ENCODE results near the gene CFAP206.

Gene CFAP206

GRCh38 chr6:87472525-87473418 is 65.0 kb downstream of the CFAP206 start, which contains the start of gene SLC35A1:
TSS of gene SLC35A1 (plus strand) at chr6:87472974. CDS start at chr6:87473004, 30 bp downstream.
- TF ChIP-seq CTCF (conservative IDR thresholded peaks at IDR 0.05; ENCODE audit: low read depth, low read length), result no peak
- H3K27me3 ChIP-seq (ENCODE audit: insufficient read depth, low read depth), result no peaks in the 10 kb centered on the region
- H3K4me3 ChIP-seq (IDR thresholded peaks at IDR 0.05; ENCODE audit: insufficient read depth, low read depth, low read length), result no peak within 1 kb of the TSS
- H2AFZ ChIP-seq (ENCODE audit: low read depth), result peak within 1 kb of the TSS; percentile 82
- H3K36me3 ChIP-seq (ENCODE audit: insufficient read depth), result no peaks in the 10 kb centered on the region
- H3K4me2 ChIP-seq, result peak within 1 kb of the TSS; percentile 72
- H3K79me2 ChIP-seq (ENCODE audit: insufficient read depth, low read depth), result peaks cover 19% of the 10 kb centered on the region; the same call in 1 of the 2 replicates
- no peaks in the 10 kb centered on the region for H4K20me1 ChIP-seq (ENCODE audit: insufficient read depth)
- H3K4me1 ChIP-seq (ENCODE audit: low read depth, poor library complexity, severe bottlenecking), result peaks cover 12% of the 10 kb centered on the region
- H3K9ac ChIP-seq, result peak within 1 kb of the TSS; percentile 59; the same call in 1 of the 2 replicates
- peak within 1 kb of the TSS; percentile 45; the same call in 1 of the 2 replicates for H3K27ac ChIP-seq

GRCh38 chr6:87473419-87473903 is 65.7 kb downstream of the CFAP206 start:
- Histone ChIP-seq H3K36me3 (ENCODE audit: insufficient read depth) (no peaks in the 10 kb centered on the region), H3K4me3 (IDR thresholded peaks at IDR 0.05; ENCODE audit: insufficient read depth, low read depth, low read length) (no peak overlapping the region), H3K4me1 (ENCODE audit: low read depth, poor library complexity, severe bottlenecking) (peaks cover 12% of the 10 kb centered on the region), H3K27me3 (ENCODE audit: insufficient read depth, low read depth) (no peaks in the 10 kb centered on the region), H3K4me2 (peak overlapping the region; percentile 72), H2AFZ (ENCODE audit: low read depth) (peak overlapping the region; percentile 82), H3K79me2 (ENCODE audit: insufficient read depth, low read depth) (peaks cover 19% of the 10 kb centered on the region; the same call in 1 of the 2 replicates), H3K9ac (peak overlapping the region; percentile 59; the same call in 1 of the 2 replicates), H4K20me1 (ENCODE audit: insufficient read depth) (no peaks in the 10 kb centered on the region), H3K27ac (peak overlapping the region; percentile 45; the same call in 1 of the 2 replicates)
- no peak for TF ChIP-seq CTCF (conservative IDR thresholded peaks at IDR 0.05; ENCODE audit: low read depth, low read length)

GRCh38 chr6:87481931-87482330 is 74.2 kb downstream of the CFAP206 start:
- no peak overlapping the region for H3K4me2 ChIP-seq
- no peak overlapping the region for H3K9ac ChIP-seq
- no peaks in the 10 kb centered on the region for H4K20me1 ChIP-seq (ENCODE audit: insufficient read depth)
- no peak overlapping the region for H3K4me3 ChIP-seq (IDR thresholded peaks at IDR 0.05; ENCODE audit: insufficient read depth, low read depth, low read length)
- no peak overlapping the region for H2AFZ ChIP-seq (ENCODE audit: low read depth)
- H3K27ac ChIP-seq, result no peak overlapping the region
- H3K36me3 ChIP-seq (ENCODE audit: insufficient read depth), result no peaks in the 10 kb centered on the region
- no peak for TF ChIP-seq CTCF (conservative IDR thresholded peaks at IDR 0.05; ENCODE audit: low read depth, low read length)
- H3K4me1 ChIP-seq (ENCODE audit: low read depth, poor library complexity, severe bottlenecking), result no peaks in the 10 kb centered on the region
- H3K79me2 ChIP-seq (ENCODE audit: insufficient read depth, low read depth), result no peaks in the 10 kb centered on the region
- H3K27me3 ChIP-seq (ENCODE audit: insufficient read depth, low read depth), result no peaks in the 10 kb centered on the region

- H3K27ac ChIP-seq, result no peak overlapping the region
- TF ChIP-seq CTCF (conservative IDR thresholded peaks at IDR 0.05; ENCODE audit: low read depth, low read length), result no peak
- H3K4me3 ChIP-seq (IDR thresholded peaks at IDR 0.05; ENCODE audit: insufficient read depth, low read depth, low read length), result no peak overlapping the region
- H3K4me1 ChIP-seq (ENCODE audit: low read depth, poor library complexity, severe bottlenecking), result no peaks in the 10 kb centered on the region
- no peaks in the 10 kb centered on the region for H4K20me1 ChIP-seq (ENCODE audit: insufficient read depth)
- H3K9ac ChIP-seq, result no peak overlapping the region
- no peaks in the 10 kb centered on the region for H3K79me2 ChIP-seq (ENCODE audit: insufficient read depth, low read depth)
- H3K36me3 ChIP-seq (ENCODE audit: insufficient read depth), result no peaks in the 10 kb centered on the region
- H3K27me3 ChIP-seq (ENCODE audit: insufficient read depth, low read depth), result no peaks in the 10 kb centered on the region
- H2AFZ ChIP-seq (ENCODE audit: low read depth), result no peak overlapping the region
- no peak overlapping the region for H3K4me2 ChIP-seq
Observed at GRCh38 chr6:87482366-87482765, 74.6 kb downstream of the CFAP206 start.
